Measurements from ENCODE around the gene RNASE11.

- TF ChIP-seq ZNF837 (tag by site-specific recombination; IDR thresholded peaks at IDR 0.05) (no peak), CTCF (tag by site-specific recombination; IDR thresholded peaks at IDR 0.05) (no peak), ZNF184 (tag by site-specific recombination; IDR thresholded peaks at IDR 0.05) (no peak), ZNF626 (tag by site-specific recombination; IDR thresholded peaks at IDR 0.05) (no peak), YY1 (tag by site-specific recombination; IDR thresholded peaks at IDR 0.05) (no peak)
- TF ChIP-seq, protein P1, sequence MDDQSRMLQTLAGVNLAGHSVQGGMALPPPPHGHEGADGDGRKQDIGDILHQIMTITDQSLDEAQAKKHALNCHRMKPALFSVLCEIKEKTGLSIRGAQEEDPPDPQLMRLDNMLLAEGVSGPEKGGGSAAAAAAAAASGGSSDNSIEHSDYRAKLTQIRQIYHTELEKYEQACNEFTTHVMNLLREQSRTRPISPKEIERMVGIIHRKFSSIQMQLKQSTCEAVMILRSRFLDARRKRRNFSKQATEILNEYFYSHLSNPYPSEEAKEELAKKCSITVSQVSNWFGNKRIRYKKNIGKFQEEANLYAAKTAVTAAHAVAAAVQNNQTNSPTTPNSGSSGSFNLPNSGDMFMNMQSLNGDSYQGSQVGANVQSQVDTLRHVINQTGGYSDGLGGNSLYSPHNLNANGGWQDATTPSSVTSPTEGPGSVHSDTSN (CRISPR knock-in tag; IDR thresholded peaks at IDR 0.05) = no peak
Measured at GRCh38 chr14:20632448-20632830, 44.6 kb upstream of the RNASE11 start.

All from HEK293 (cell line).